HG02610 (cell line): ENCODE data around the gene JCAD.
A peak's percentile ranks its signal among the peaks of the same experiment; 100 is the strongest.
"Not testable (repeated sequence)": the region's sequence is repeated elsewhere in the genome, so short reads cannot be mapped to it uniquely, and the experiment has no call there.

ENCODE experiments used
- ATAC-seq: cut with Tn5 transposase; IDR thresholded peaks from one replicate; pipeline ENCODE4 v1.9.1; 2021; ENCODE audit warnings: mild to moderate bottlenecking, moderate library complexity; ENCODE audit not compliant: unreplicated experiment

Gene JCAD

DNA sequence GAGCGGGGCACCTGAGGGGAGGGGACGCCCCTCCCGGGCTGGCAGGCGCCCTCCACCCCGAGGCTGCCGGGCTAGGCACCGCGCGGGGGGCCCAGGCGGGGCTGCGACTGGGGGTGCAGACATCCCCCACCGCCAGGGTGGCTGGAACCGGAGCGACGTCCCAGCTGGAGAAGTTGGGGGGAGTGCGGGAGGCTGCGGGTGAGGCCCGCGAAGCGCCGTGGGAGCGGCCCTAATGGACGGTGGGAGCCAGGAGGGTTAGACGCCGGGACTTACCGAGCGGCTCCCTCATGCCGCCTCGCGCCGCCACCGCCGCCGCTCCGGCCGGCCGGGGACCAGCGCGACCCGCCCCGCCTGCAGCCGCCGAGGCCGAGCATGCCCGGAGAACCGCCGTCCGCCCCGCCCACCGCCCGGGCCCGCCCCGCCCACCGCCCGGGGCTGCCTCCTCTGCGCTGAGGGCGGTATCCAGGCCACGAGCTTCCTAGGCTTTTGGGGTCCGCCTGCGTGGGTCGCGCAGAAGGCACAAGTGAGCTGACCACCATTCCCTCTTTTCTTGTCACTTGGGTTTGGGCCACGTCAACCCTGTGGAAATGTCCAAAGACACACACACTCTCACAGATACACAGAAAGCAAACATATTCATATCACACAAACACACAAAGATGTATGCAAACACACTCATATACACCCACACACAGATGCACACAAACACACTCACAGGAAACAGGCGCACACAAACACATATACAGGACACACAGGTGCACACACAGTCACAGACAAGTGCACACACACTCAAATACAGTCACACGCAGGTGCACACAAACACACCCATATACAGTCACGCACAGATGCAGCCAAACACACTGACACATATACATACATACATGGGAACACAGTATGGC is at the start of gene JCAD:
Gene JCAD (minus strand): TSS at position 378 of the 899 bp plus-strand sequence. CDS start 11,774 bp downstream, outside the sequence.
- ATAC-seq, result peak; percentile 53

DNA sequence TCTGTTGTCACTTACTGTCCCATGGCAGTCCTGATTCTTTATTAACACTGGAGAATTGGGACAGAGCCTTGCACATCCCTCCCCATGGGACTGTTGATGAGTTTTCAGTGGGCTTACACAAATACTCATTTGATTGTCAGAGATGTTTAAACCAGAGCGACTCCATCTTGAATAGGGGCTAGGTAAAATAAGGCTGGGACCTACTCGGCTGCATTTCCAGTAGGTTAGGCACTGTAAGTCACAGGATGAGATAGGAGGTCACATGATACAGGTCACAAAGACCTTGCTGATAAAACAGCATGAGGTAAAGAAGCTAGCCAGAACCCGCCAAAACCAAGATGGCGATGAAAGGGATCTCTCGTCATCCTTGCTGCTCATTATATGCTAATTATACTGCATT is 47.6 kb upstream of the JCAD start:
- no peak for ATAC-seq

DNA sequence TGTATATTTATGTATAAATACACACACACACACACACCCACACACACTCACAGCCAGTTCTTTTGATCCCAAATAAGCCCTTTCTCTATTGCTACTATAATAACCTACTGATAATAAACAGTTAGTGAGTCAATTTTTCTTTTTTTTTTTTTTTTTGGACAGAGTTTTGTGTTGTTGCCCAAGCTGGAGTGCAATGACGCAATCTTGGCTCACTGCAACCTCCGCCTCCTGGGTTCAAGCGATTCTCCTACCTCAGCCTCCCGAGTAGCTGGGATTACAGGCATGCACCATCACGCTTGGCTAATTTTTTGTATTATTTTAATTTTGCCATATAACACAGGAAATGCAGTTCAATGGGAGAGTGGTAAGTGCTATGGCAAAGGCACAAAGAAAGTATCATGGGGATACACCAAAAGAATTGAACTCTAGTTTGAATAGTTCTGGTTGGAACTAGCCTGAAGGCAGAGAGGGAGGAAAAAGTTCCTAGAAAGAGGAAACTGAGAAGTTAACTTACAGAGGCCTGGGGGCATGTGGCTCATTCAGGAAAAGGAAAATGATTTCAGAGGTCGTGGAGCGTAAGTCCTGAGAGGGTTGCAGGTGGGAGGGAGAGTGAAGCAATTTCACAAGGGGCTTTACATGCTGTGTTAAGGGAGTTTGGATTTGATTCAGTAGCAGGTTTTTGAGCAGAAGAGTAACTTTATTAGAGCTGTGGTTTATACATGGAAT is 44.4 kb upstream of the JCAD start:
- no peak for ATAC-seq

- ATAC-seq, result not testable (repeated sequence)
These were observed 40.3 kb upstream of the JCAD start for GRCh38 chr10:30099706-30100105.

DNA sequence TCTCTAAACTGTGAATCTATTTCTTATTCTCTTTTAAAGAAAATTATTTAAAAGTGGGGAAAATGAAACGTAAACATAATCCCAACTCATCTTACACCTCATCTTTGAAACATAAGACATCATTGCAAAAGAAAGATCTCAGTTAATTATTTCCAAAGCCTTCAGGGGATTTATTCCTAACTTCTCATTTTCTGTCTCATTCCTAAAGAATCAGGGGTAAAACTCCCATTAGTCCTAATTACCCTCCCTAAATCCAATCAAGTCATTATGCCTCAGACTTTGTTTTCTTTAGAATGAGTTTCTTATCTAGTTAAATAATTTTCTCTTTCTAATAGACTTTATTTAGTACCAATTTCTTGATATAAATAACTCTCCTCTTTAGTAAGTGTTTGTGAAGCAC is 39.7 kb upstream of the JCAD start:
- ATAC-seq, result no peak

DNA sequence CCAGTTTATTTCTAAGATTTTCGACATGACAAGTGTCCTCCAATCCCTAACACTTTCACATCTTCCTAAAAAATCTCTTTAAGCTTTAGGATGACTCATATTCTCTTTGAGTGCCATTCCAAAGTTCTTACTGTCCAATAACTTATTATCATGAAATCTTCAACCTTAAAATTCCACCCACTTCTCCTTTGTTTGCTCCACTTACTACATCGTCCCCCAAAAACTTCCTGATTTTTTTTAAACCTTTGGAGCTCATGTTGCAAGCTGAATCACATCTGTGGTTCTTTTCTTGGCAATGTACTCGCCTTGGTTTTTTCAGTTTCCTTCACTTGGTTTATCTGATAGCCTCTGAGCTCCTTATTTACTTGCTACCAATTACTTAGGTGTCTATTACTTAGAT is 39.2 kb upstream of the JCAD start:
- no peak for ATAC-seq

DNA sequence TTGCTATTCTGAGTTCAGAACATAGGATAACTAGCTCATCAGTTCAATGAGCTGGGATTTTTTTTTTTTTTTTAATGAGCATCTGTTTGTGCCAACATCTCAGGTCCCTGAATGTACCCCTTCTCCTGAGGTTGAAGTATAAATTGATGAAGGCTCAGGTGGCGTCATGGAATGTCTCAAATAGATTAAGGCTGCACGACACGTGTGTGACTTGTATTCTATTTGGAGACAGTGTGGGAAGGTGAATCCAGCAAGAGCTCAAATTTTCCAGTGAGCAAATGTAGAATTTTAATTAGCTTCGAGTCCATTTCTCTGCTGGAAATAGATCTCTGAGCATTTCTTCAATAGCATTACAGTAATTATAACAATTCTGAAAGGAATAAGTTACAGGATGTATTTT is 37.2 kb upstream of the JCAD start:
- no peak for ATAC-seq

DNA sequence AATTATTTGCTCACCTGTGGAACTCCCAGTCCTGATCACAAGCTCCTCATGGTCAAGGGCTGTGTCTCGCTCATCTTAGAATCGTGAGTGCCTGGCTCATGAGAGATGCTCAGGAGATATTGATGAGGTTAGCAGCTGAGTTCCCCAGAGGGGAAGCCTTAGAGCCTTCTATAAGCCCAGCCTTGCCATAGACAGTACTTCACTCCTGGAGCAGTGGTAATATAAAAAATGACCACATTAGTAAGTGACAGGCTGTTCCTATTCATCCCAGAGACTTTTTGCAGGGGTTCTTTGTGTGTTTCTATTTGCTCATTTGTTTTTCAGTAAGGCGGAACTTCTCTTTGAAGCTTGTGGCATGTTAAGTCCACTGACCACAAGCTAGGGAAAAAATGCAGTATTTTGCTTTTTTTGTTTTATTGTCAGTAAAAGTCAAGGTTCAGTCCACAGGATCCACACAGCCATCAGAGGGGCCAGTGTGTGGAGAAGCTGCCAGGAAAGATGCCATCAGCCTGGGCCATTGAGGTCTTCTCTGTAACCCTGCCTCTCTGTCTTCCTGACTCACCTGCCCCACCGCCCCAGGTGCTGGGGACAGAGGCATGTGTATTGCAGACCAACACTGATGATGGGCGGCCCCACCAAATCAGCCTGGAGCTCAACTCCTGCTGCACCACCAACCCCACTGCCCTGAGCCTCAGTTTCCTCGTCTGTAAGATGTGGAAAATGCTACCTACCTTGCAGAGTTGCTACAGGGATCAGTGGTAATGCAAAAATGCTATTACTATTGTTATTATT is 36.4 kb upstream of the JCAD start:
- ATAC-seq, result no peak

DNA sequence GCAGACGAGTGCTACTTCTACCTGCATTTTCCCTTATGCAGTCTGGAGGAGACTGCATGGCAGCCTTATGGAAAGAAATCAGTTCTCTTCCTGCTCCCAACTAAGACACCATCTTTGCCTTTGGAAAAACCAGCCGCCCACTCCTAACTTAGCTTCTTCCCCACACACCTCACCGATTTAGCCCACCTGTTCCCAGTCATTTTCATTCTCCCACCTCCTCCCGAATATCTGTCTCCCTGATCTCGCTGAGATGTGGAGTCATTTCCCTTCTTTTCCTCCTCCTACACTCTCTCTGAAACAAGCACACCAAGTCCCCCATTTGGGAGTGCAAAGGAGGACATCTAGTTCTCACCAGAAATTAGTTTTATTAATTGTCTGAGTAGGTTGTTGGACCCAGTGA is 35.2 kb upstream of the JCAD start:
- ATAC-seq, result no peak

GRCh38 chr10:30093303-30093950 is 34.0 kb upstream of the JCAD start:
- no peak for ATAC-seq

- no peak for ATAC-seq
These were observed 32.9 kb upstream of the JCAD start for GRCh38 chr10:30092151-30092790.

- ATAC-seq, result no peak
These were observed 31.8 kb upstream of the JCAD start for GRCh38 chr10:30091136-30091535.

GRCh38 chr10:30088178-30088577 is 28.8 kb upstream of the JCAD start:
- no peak for ATAC-seq

DNA sequence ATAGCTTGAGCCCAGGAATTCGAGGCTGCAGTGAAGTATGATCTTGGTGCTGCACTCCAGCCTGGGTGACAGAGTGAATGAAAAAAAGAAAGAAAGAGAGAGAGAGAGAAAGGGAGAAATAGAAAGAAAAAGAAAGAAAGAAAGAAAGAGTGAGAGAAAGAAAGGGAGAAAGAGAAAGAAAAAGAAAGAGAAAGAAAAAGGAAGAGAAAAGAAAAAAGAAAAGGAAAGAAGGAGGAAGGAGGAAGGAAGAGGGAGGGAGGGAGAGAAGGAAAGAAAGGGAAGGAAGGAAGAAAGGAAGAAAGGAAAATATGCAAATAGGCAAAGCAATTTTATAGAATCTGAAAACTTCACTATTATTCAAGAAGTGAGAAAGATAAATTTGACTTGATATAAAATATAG is 24.5 kb upstream of the JCAD start:
- ATAC-seq, result no peak

- no peak for ATAC-seq
These were observed 21.8 kb upstream of the JCAD start for GRCh38 chr10:30081182-30081581.

GRCh38 chr10:30080161-30080560 is 20.8 kb upstream of the JCAD start:
- no peak for ATAC-seq

- no peak for ATAC-seq
These were observed 20.0 kb upstream of the JCAD start for GRCh38 chr10:30079408-30079807.

DNA sequence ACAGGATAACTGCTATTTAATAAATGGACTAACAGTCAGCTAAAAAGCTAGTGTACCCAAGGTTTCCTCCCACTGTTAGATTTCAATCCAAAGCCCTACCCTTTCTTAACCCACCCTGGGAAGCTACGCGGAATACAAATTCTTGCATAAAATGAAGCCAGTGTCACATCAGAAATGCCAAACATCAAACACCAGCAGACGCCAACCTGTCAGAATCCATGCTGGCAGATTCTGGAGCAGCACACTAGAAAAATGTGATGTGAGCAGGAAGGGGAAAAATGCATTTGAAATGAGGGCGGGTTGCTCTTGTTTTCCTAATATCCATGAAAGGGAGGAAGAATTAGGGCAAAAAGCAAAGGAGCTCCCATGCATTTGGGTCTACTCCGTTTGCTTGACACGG is 16.1 kb upstream of the JCAD start:
- no peak for ATAC-seq

DNA sequence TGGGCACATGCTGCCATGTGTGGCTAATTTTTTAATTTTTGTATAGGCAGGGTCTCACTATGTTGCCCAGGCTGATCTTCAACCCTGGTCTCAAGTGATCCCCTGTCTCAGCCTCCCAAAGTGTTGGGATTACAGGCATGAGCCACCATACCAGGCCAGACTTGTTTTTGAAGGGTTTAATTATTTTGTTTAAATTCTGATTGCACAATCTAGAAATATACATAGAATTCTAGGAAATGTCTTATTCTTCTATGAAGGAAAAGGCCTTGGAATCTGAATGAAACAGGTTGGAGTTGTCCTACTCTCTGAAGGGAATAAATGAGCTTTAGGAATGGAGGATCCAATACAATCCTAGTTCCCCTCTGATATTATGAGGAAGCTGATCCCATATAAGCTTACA is 15.5 kb upstream of the JCAD start:
- no peak for ATAC-seq

DNA sequence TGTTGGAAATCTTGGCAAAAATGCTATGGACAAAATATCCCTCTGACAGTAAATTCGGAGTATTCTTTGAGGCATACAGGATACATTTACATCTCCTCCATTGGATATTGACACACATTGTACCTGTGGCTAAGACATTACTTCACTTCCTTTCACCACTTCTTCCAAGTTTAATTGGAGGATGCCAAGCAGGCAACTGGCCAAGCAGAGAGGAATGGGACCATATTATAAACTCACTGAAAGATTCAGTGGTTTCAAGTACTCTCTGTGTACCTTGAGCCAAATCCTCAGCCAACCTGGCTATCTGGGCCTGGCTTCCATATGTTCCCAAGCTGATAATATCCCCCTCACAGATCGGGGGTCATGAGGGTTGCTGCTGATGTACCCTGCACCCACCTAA is 14.7 kb upstream of the JCAD start:
- no peak for ATAC-seq

DNA sequence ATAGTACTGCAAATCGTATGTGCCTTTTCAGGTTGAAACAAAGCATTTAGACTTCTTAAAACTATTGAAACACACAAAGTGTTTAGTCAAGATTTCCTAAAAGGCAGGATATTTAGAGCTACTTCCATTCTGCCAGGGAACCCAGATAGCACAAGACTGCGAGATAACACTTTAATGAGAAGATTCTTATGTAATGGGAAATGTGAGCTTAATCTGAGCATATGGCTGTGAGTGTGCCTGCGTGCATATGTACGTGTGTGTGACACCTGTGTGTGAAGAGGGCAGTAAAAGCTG is 14.3 kb upstream of the JCAD start:
- ATAC-seq, result no peak
